NB4 (cell line): ENCODE measurements around the gene AP1M1.

Experiments used
- DNase-seq: peaks from one replicate; pipeline ENCODE4 v3.0.0; 2010; ENCODE audit warnings: low read depth
- H3K4me3 ChIP-seq: one replicate; pipeline ENCODE4 v1.5.1; 2011; ENCODE audit warnings: mild to moderate bottlenecking, low read depth, low read length, moderate library complexity
- MAX ChIP-seq: IDR thresholded peaks from 2 replicates; pipeline ENCODE4 v1.6.1; 2011; ENCODE audit warnings: low read depth, low read length
- MYC ChIP-seq: IDR thresholded peaks from 2 replicates; pipeline ENCODE4 v1.6.1; 2011; ENCODE audit warnings: low read depth, low read length
- POLR2A ChIP-seq: IDR thresholded peaks from 2 replicates; pipeline ENCODE4 v1.6.1; 2011; ENCODE audit warnings: mild to moderate bottlenecking; ENCODE audit not compliant: insufficient read length; ENCODE audit errors: extremely low read depth
- TF ChIP-seq, protein P1 (sequence below): IDR thresholded peaks from one replicate; pipeline ENCODE4 v1.5.1; 2012; ENCODE audit warnings: low read depth, low read length

The AP1M1 gene

DNA sequence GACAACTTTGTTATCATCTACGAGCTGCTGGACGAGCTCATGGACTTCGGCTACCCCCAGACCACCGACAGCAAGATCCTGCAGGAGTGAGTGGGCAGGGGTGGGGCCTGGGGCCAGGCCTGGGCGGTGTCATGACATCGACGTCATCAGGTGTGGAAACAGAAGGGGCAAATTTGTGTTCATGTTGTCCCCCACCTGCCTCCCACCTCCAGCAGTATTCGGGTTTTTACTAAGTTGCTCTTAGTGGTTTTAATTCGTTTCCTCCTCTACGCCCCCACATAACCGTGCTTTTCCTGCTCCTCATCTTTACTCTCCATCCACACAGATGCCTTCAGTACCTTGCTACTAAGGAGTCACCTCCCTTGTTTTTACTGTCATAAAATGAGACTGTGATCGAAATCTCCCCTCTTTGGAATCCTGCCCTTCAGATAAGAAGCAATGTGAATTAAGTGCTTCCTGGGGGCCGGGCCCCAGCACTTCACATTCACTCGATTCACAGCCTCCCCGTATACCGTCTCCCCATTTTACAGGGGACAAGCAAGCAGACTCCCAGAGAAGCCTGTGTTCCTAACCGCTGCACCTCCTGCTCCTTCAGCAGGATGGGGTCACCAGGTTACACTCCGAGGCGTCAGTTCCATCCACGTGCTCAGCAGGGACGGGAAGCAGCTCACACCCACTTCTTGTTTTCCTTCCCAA is 10.5 kb downstream of the AP1M1 start:
- DNase-seq: no peak
- H3K4me3 ChIP-seq: no peak overlapping the region
- TF ChIP-seq MAX (no peak), POLR2A (no peak), MYC (no peak)
- TF ChIP-seq, protein P1, sequence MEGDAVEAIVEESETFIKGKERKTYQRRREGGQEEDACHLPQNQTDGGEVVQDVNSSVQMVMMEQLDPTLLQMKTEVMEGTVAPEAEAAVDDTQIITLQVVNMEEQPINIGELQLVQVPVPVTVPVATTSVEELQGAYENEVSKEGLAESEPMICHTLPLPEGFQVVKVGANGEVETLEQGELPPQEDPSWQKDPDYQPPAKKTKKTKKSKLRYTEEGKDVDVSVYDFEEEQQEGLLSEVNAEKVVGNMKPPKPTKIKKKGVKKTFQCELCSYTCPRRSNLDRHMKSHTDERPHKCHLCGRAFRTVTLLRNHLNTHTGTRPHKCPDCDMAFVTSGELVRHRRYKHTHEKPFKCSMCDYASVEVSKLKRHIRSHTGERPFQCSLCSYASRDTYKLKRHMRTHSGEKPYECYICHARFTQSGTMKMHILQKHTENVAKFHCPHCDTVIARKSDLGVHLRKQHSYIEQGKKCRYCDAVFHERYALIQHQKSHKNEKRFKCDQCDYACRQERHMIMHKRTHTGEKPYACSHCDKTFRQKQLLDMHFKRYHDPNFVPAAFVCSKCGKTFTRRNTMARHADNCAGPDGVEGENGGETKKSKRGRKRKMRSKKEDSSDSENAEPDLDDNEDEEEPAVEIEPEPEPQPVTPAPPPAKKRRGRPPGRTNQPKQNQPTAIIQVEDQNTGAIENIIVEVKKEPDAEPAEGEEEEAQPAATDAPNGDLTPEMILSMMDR: no peak

GRCh38 chr19:16208847-16209665 is 11.3 kb downstream of the AP1M1 start:
- DNase-seq: no peak
- TF ChIP-seq MAX: no peak
- TF ChIP-seq, protein P1: no peak
- TF ChIP-seq POLR2A: no peak
- no peak for TF ChIP-seq MYC
- H3K4me3 ChIP-seq: no peak overlapping the region

DNA sequence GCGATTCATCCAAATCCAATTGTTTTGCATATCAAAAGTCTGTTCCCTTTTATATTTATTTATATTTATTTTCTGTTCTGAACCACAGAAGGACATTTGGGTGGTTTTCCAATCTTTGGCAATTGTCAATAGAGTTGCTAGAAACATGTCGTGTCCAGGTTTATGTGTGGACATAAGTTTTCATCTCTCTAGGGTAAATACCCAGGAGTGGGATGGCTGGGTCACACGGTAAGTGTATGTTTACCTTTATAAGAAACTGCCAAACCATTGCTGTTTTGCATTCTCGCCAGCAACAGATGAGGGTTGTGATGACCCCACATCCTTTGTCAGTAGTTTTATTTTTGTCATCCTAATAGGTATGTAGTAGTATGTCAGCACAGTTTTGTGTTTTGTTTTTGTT is 12.5 kb downstream of the AP1M1 start:
- DNase-seq: no peak
- H3K4me3 ChIP-seq: no peak overlapping the region
- no peak for TF ChIP-seq MYC
- TF ChIP-seq POLR2A: no peak
- TF ChIP-seq MAX: no peak
- TF ChIP-seq, protein P1: no peak

DNA sequence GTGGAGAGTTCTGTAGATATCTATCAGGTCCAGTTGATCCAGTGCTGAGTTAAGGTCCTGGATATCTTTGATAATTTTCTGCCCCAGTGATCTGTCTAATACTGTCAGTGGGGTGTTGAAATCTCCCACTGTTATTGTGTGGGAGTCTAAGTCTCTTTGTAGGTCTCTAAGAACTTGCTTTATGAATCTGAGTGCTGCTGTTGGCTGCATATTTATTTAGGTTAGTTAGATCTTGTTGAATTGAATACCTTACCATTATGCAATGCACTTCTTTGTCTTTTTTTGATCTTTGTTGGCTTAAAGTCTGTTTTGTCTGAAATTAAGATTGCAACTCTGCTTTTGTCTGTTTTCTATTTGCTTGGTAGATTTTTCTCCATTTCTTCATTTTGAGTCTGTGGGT is 15.4 kb downstream of the AP1M1 start:
- no peak for DNase-seq
- H3K4me3 ChIP-seq: no peak overlapping the region
- TF ChIP-seq MAX (no peak), POLR2A (no peak), MYC (no peak)
- TF ChIP-seq, protein P1: no peak

DNA sequence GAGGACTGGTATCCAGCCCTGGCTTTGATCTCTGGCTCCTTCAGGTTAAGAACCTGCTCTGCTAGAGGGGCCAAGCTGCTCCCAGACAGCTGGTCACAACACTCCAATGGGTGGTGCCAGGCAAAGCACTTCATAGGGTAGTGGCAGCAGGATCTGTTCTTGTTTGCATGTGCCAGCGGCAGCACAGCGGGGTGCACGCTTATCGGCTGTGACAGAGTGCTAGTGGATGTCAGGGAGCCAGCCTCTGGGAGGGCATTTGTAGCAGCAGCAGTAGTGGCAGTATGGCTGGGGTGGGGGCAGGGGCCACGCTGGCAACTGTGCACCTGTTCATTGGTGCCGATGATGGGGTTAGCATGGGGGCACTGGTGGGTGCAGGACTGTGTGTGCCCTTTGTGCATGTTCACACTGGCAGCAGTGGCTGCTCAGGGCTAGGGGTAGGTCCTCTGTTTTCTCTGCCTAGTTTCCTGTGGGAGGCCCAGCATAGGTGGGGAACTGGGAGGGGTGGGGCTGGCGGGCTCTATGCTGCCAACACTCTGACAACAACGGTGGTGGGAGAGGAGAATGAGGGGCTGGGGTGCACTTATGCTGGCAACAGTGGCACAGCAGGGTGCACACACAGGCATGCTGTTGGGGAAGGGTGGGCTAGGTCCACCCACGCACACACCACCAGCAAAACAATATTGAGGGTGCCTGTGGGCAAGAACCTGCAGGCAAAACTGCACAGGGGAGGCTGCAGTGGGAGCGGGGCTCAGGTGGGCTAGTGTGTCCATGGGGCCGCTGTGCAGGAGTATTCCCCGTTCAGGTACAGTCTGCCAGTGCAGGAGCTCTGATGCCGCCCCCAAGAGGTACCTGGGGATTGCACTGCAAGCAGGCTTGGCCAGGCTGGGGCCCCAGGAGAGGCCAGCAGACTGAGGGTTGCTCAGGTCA is 19.3 kb downstream of the AP1M1 start:
- DNase-seq: no peak
- TF ChIP-seq, protein P1: no peak
- TF ChIP-seq POLR2A: no peak
- no peak for TF ChIP-seq MYC
- TF ChIP-seq MAX: no peak
- H3K4me3 ChIP-seq: no peak overlapping the region
